Measurements from ENCODE around the gene ARRB1.

ARRB1 gene

GRCh38 chr11:75246006-75246670, 105.3 kb downstream of the ARRB1 start:
- no peak for TF ChIP-seq JUND (IDR thresholded peaks at IDR 0.05; ENCODE audit: low read depth)
- in situ Hi-C loops (cut with HindIII; ENCODE audit: low pct_unique_long_range_greater_than_20kb, low sequenced_read_pairs): no loop called here
- no peak for DNase-seq (ENCODE audit: low read depth in 1 of 2, low spot score in 1 of 2)

DNA sequence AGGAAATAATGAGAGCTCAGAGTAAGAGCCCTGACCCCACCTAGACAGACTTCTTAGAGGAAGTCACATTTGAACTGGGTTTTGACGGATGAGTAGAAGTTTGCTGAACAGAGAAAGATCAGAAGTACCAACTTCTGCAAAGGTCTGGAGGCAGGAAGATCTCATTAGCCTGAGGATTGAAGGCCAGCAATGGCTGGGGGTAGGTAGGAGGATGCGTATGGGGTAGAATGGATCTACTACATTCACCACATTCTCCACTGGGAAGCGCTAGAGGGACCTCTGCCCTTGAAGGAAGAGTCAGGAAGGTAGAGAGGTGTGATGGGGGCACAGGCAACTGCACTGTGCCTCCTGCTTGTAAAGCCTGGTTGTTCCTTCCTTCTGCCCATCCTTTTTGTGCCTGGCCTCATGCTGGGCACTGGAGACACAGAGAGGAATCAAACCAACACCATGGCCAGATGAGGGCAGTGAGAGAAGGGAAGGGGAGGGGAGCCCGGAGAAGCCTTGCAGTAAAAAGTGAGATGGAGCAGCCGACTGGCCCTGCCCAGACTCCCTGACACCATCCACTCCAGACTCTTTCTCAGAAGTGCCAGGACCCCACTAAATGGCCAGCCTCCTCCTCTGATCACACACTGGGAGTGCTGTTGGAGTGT, 106.0 kb downstream of the ARRB1 start:
- in situ Hi-C loops (cut with HindIII; ENCODE audit: low pct_unique_long_range_greater_than_20kb, low sequenced_read_pairs): no loop called here

GRCh38 chr11:75244052-75244814, 107.2 kb downstream of the ARRB1 start:
- no peak for DNase-seq (ENCODE audit: low read depth in 1 of 2, low spot score in 1 of 2)
- in situ Hi-C loops (cut with HindIII; ENCODE audit: low pct_unique_long_range_greater_than_20kb, low sequenced_read_pairs): no loop called here
- TF ChIP-seq JUND (IDR thresholded peaks at IDR 0.05; ENCODE audit: low read depth): no peak

More for the DNA sequence above, 106.0 kb downstream of the ARRB1 start:
- DNase-seq (ENCODE audit: low read depth in 1 of 2, low spot score in 1 of 2): no peak
- no peak for TF ChIP-seq JUND (IDR thresholded peaks at IDR 0.05; ENCODE audit: low read depth)

GRCh38 chr11:75242722-75243600, 108.5 kb downstream of the ARRB1 start:
- in situ Hi-C loops (cut with HindIII; ENCODE audit: low pct_unique_long_range_greater_than_20kb, low sequenced_read_pairs): no loop called here
- DNase-seq (ENCODE audit: low read depth in 1 of 2, low spot score in 1 of 2): no peak
- no peak for TF ChIP-seq JUND (IDR thresholded peaks at IDR 0.05; ENCODE audit: low read depth)

DNA sequence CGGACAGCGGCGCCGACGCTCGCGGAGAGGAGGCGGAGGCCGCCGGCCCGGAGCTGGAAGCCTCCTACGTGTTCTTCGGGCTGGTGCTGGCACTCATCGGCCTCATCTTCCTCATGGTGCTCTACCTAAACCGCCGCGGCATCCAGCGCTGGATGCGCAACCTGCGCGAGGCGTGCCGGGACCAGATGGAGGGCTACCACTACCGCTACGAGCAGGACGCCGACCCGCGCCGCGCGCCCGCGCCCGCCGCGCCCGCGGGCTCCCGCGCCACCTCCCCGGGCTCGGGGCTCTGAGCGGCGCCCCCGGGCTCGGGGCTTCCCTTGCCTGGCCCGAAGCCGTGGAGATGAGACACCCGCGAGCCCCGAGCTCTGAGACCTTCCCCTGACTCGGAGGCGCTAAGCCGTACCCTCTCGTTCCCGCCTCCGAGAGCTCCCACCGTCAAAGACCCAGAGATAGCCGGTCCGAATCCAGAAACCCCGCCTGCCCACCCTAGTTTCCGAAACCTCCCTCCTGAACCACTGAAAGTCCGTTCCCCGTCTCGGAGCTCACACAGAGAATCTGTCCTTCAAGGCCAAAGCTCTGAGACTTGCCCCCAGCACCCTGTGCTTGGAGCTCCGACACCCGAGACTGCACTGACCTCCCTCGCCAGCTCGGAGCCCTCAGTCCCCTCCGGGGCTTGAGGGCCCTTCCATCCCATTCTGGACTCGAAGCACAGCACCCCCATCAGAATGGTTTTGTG, 109.4 kb downstream of the ARRB1 start:
- in situ Hi-C loops (cut with HindIII; ENCODE audit: low pct_unique_long_range_greater_than_20kb, low sequenced_read_pairs): no loop called here
- TF ChIP-seq JUND (IDR thresholded peaks at IDR 0.05; ENCODE audit: low read depth): no peak
- DNase-seq (ENCODE audit: low read depth in 1 of 2, low spot score in 1 of 2): no peak

GRCh38 chr11:75241036-75241905, 110.2 kb downstream of the ARRB1 start:
- TF ChIP-seq JUND (IDR thresholded peaks at IDR 0.05; ENCODE audit: low read depth): no peak
- in situ Hi-C loops (cut with HindIII; ENCODE audit: low pct_unique_long_range_greater_than_20kb, low sequenced_read_pairs): no loop called here
- peak; percentile 90 to 99 for DNase-seq (ENCODE audit: low read depth in 1 of 2, low spot score in 1 of 2)

- in situ Hi-C loops (cut with HindIII; ENCODE audit: low pct_unique_long_range_greater_than_20kb, low sequenced_read_pairs): no loop called here
- no peak for TF ChIP-seq JUND (IDR thresholded peaks at IDR 0.05; ENCODE audit: low read depth)
- DNase-seq (ENCODE audit: low read depth in 1 of 2, low spot score in 1 of 2): no peak
These were observed 111.0 kb downstream of the ARRB1 start, which contains the start of gene TPBGL for GRCh38 chr11:75240311-75241035. Gene TPBGL, plus strand, starts transcription at chr11:75240774. Its CDS starts 276 bp downstream, at chr11:75241050.

DNA sequence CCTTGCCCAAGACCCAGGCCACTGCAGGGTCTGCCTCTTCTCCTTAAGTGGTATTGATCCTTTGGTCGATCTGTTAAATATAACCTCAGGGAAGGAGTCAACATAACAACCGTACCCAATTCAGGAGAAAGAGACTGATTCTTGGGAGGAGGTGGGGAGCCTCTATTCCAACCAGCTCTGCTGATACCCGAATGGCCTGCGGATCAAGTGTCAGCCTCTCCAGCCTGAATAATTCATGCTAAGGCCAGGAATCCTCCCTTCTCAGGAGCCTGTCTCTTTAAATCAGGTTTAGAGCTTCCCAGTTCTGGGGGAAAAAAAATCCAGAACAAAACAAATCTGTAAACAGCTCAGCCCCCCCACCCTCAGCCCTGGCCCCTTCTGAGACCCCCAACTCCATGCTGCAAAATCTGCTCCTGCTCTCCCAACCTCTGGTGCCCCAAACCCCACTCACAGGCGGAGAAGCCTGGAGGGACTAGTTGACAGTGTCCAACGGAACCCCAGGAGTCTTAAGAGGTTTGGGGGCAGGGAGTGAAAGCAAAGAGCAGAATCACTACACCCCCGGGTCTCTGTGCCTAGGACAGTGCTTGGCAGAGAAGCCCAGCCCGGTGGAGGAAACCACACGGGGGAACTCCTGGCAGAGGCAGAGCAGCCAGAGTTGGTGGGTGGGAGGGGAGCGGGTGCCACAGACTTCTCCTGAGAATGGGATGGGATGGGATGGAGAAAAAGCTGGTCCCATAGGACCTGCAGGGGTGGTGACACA, 111.8 kb downstream of the ARRB1 start:
- no peak for DNase-seq (ENCODE audit: low read depth in 1 of 2, low spot score in 1 of 2)
- TF ChIP-seq JUND (IDR thresholded peaks at IDR 0.05; ENCODE audit: low read depth): no peak
- in situ Hi-C loops (cut with HindIII; ENCODE audit: low pct_unique_long_range_greater_than_20kb, low sequenced_read_pairs): no loop called here

GRCh38 chr11:75238595-75239440, 112.6 kb downstream of the ARRB1 start:
- no peak for DNase-seq (ENCODE audit: low read depth in 1 of 2, low spot score in 1 of 2)
- TF ChIP-seq JUND (IDR thresholded peaks at IDR 0.05; ENCODE audit: low read depth): no peak
- in situ Hi-C loops (cut with HindIII; ENCODE audit: low pct_unique_long_range_greater_than_20kb, low sequenced_read_pairs): no loop called here

All from T47D (cell line).